GM21717 (cell line): Measurements from ENCODE around the gene TRNP1.
"Not testable (repeated sequence)": the region's sequence is repeated elsewhere in the genome, so short reads cannot be mapped to it uniquely, and the experiment has no call there.

Experiments used
- ATAC-seq: cut with Tn5 transposase; IDR thresholded peaks from one replicate; pipeline ENCODE4 v1.9.1; 2021; ENCODE audit warnings: mild to moderate bottlenecking, moderate library complexity; ENCODE audit not compliant: unreplicated experiment

The TRNP1 gene

DNA sequence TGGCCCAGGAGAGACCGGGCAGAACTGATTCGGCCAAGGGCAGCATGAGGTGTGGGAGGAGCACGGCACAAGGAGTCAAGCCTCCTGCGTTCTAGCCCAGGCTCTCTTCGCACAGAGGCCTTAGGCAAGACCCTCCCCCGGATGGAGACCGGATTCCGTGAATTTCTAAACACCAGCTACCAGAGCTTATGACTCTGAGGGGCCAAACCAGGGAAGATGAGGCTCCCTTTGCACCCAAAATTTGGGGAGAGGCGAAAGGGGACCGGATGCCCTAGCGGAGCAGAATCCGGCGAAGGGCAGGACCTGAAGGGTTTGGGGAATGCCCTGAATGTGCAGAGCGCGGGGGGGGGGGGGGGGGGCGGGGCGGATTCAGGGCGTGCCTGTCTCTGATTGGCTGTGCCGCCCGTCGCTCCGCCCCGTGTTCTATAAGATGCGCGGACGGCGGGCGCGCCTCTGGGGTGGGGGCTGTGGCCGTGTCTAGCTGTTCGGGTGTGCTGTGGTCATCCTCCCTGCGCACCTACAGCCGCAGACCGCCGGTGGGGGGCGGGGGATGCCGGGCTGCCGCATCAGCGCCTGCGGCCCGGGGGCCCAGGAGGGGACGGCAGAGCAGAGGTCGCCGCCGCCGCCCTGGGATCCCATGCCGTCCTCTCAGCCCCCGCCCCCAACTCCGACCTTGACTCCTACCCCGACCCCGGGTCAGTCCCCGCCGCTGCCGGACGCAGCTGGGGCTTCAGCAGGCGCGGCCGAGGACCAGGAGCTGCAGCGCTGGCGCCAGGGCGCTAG, at the start of gene TRNP1:
TRNP1 (plus strand) TSS at position 456 of the 783 bp plus-strand sequence; CDS start at position 551, 95 bp downstream.
- no peak for ATAC-seq

DNA sequence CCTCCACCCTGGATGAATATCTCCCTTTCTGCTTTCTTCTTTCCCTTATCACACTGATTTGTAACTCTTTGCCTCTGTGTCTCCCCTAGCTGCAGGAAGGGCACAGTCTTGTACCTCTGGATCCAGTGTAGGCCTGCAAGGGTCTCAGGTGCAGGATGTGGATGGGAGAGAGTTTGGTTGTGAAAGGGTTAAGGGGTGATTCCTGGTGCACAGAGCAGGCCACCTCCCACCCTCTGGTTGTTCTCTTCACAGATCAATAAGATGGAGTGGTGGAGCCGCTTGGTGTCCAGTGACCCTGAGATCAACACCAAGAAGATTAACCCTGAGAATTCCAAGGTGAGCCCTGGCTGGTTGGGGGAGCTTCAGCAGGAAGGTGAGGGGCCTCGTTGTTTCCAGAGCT, 48.4 kb upstream of the TRNP1 start:
- no peak for ATAC-seq

- no peak for ATAC-seq
Measured at GRCh38 chr1:26945728-26946127, 47.8 kb upstream of the TRNP1 start.

- no peak for ATAC-seq
Measured at GRCh38 chr1:26946270-26946669, 47.2 kb upstream of the TRNP1 start.

- not testable (repeated sequence) for ATAC-seq
Measured at GRCh38 chr1:26948725-26949057, 44.8 kb upstream of the TRNP1 start.

DNA sequence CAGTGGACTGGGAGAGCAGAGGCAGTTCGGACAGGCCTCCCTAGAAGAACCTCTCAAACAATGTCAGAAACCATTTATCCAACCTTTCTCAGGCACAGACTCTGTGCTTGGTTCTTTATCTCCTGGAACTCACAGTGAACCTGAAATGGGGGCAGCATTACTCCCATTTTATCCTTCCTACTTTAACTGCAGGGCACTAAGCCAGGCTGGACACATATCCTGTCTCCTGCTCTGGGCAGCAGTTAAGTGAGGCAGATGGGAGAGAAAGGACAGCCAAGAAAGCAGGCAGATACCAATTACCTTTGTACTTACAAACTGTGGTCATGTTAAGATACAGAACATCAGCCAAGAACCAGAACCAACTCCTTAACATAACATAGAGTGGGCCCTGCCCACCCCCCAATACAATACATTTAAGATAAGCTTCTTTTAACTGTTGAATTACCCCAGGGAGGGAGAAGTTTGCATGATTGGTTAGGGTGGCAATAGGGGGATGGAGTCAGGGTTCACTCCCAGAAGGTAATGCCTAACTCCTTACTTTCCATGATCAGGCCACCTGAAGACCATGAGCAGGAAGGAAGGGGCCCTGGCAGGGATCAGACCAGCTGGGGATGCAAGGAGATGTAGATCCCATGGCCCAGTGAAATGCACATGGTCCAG, 44.1 kb upstream of the TRNP1 start:
- ATAC-seq, result no peak

DNA sequence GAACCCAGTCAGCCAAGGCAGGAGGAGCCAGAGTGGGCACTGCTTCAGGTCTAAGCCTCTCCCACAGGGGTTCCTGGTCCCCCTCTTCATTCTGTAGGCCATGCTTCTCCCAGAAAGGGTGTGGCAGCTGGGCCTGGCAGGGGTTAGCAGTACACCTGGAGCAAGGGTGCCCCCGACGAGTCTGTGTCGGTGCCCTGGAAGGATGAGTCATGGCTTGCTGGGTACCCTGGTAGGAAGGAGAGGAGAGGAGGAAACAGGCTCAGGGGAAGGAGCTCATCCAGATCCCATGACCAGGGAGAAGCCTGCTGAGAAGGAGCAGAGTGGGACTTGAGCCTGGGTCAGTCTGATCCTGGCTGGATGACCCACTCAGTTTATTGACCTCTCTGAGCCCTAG, 43.6 kb upstream of the TRNP1 start:
- ATAC-seq, result no peak

DNA sequence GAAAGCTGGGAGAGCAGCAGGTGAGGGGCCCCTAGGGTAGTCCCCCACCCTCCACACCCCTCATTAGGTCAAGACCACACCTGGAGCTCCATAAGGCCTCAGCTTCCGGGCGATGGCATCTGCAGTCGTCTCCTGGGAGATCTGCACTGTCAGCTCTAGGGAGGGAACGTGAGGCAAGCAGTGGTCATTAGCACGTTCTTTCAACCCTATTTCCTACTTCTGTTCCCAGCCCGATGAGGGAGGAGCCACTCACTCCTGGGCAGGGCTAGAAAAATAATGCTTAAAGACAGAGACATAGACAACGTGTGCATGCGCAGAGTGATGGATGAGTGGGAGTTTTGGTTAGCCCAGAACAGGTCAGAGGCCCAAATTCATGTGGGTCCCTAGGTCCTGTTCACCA, 42.9 kb upstream of the TRNP1 start:
- no peak for ATAC-seq

GRCh38 chr1:26951216-26951615, 42.3 kb upstream of the TRNP1 start:
- ATAC-seq, result no peak

- no peak for ATAC-seq
Measured at GRCh38 chr1:26951821-26952497, 41.5 kb upstream of the TRNP1 start.

- ATAC-seq, result no peak
Measured at GRCh38 chr1:26953374-26953773, 40.1 kb upstream of the TRNP1 start.

DNA sequence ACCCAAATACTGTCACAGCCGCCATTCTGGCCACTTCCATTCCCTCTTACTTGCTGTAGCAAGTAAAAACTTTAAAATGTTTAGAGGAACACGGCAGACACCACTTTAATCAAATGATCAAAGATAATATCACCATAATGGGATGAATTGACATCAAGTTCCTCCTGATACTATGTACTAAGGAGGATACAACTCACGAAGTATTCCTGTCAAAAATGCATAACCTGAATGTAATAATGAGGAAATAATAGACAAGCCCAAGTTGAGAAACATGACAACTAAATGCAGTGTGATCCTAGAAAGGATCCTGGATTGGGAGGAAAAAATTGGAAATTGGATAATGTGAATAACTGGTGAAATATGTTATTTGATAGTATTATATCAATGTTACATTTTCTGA, 37.2 kb upstream of the TRNP1 start:
- no peak for ATAC-seq

DNA sequence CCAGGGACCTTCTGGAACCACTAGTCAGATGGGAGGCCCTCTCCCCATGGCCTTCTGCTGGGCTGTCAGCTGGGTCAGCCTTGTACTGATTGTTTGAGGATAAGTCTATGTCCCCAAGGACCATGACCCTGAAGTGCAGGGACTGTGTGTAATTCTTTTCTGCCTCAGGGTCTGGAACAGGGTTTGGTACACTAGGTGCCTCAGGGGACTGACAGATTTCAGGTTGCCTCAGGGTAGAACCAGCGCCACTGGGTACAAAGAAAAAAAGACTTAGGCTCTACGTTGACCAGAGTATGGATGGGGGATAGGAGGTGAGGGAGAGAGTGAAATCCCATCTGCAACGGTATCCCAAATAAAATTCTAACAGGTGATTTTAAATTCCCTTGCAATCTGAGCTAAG, 36.2 kb upstream of the TRNP1 start:
- no peak for ATAC-seq

GRCh38 chr1:26959270-26959669, 34.2 kb upstream of the TRNP1 start:
- ATAC-seq, result no peak

DNA sequence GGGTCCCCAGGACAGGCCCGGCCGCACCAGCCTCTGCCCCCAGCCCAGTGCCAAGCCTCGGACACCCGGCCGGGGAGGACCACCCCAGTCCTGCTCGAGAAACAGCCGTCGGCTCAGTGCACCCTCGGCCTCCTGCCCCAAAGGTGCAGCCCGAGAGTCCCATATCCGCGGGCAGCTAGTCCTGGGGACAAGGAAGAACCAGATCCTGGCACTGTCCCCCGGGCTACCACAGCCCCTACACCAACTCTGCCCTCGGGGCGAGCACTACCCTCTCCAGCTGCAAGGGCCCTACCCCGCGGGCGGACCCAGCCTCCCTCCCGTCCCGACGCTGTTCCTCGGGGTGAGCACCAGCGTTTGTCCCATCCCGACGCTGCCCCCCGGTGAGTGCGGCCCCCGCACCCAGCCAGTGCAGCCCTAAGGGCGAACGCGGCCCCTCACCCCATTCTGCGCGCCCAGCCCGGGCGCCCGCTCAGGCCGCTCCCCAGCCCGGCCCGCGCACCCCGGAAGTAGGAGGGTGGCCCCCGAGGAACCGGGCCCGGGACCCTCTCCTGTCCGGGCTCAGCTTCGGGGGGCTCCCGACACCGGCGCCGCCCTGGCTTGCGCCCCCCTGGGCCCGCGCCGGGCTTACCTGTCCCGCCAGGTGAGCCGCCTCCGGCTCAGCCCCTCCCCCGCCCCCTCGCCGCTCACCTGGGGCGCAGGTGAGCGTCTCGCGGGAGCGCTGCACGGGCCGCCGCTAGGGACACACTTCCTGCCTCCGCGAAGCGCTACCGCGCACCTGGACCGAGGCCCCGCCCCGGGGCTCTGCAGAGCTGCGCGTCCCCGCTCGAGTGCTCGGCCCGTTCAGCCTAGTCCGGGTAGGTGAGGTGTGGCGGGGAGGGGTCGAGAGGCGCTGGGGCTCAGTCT, 33.5 kb upstream of the TRNP1 start, which contains the start of gene KDF1:
KDF1 (minus strand) TSS at position 747 of the 903 bp plus-strand sequence. CDS start 8,088 bp downstream, outside the sequence.
- ATAC-seq, result no peak

DNA sequence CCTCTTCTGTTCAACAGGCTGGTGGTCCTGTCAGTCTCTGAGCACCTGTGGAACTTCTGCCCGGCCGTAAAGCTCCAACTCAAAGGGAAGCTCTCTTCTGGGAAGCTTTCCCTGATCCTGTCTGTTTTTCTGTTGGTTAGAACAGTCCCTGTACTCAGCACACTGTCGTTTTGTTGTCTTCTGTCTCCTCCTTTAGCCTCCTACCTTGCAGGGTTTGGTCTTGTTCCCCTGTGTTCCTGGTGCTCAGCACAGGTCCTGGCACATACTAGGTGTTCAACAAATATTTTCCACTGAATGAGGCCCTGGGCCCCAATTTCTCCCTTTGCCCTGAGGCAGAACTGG, 32.9 kb upstream of the TRNP1 start:
- ATAC-seq, result no peak

DNA sequence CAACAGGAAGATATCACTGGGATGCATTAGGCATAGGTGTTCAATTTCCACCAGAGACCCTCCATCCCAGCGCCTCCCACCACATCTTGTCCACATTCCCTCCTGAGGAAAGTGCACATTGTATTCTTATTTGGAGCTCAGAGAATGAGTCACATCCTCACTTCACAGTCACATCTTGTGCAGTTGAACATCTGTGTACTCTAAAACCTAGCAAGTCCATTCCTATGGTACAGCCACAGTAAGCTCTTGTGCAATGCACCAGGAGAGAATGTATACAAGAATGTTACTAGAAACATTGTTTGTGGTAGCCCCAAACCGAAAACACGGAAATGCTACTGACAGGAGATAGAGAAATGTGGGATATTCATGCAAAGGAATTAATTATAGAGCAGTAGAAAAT, 31.7 kb upstream of the TRNP1 start:
- no peak for ATAC-seq

- ATAC-seq, result no peak
Measured at GRCh38 chr1:26965213-26965612, 28.3 kb upstream of the TRNP1 start.

GRCh38 chr1:26965628-26966027, 27.9 kb upstream of the TRNP1 start:
- ATAC-seq, result no peak

DNA sequence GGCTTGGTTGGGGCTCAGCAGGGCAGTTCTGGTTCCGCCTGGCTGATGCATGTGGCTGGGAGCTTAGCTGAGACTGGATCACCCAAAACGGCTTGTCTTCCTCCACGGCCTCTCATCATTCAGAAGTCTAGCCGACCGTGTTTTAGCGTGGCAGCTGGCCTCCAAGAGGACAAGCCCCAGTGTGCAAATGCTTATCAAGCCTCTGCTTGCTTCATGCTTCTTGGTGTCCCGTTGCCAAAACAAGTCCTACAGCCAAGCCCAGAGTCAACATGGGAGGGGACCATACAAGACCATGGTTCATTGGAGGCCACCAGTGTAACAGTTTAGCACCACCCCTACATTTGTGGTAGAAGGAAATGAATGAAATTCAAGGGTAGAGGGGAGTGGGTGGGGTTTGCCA, 22.7 kb upstream of the TRNP1 start:
- ATAC-seq, result no peak

DNA sequence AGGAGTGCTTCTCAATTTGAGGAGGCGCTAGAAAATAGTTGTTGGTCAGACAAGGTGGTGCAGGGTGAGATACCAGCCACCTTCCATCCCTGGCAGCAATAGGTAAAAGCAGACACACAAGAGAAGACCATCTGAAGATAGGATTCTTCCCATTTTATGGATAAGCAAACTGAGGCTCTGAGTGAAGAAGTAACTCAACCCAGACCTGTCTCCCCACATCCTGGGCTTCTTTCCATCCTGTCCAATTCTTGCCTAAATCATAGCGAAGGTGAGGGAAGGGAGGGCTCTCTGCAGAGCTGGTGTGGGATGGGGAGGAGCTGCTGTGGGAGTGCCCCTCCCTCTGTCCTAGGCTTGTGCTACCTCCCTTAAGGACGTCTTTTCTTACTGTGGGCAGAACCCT, 21.9 kb upstream of the TRNP1 start:
- no peak for ATAC-seq
